AG04449 (cell line): ENCODE measurements around the gene ARID1B.
"Not testable (repeated sequence)": the region's sequence is repeated elsewhere in the genome, so short reads cannot be mapped to it uniquely, and the experiment has no call there.

Source experiments
- CTCF ChIA-PET: fragments of 350-600 bp; formaldehyde crosslinking; extraction: SDS; loops from one replicate; lab custom pipeline; 2021; ENCODE audit warnings: antibody characterized with exemption; lab: Yijun Ruan, JAX
- POLR2A ChIA-PET: fragments of 400-600, 350-600 bp; formaldehyde crosslinking; extraction: SDS; loops from one replicate; lab custom pipeline; 2020; ENCODE audit warnings: antibody characterized with exemption, inconsistent platforms; lab: Yijun Ruan, JAX
- DNase-seq: peaks from one replicate; pipeline ENCODE4 v3.0.0-alpha.2; 2010; ENCODE audit warnings: low read depth, low spot score
- H3K4me3 ChIP-seq: 2 replicates; pipeline ENCODE4 v1.5.1; 2011; ENCODE audit warnings: low read depth, mild to moderate bottlenecking, control low read depth, low read length
- TF ChIP-seq, protein P1 (sequence below): IDR thresholded peaks from one replicate; pipeline ENCODE4 v1.5.1; 2011; ENCODE audit warnings: mild to moderate bottlenecking, moderate library complexity, low read length, control low read depth, inconsistent platforms; ENCODE audit not compliant: insufficient read depth; ENCODE audit errors: missing control alignments

ARID1B gene

DNA sequence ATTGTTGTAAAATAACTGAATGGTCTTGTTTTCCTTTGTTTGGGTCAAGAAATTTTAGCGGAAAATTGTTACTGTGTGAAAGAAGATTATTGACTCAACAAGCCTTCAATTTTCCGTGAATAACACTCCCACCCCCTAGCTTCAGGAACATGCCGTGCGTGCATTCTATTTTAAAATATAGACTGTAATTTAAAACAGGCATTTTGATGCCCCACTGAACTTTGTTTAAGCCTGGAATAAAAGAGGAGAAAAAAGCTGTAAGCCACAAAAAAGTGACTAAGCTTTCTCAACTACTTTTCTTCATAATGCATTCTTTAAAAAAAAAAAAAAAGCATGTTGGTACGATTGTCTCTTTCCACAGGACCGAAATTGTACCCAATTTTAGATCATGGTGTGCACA lies 166.0 kb downstream of the ARID1B start:
- no peak overlapping the region for H3K4me3 ChIP-seq
- ChIA-PET POLR2A (no interaction called here), CTCF (interaction anchor here (1.0 to 4.0 kb wide), 4 partner anchors 10 to 91 kb away, joined by 3 to 21 read pairs (median 9); no protein-coding TSS in a partner anchor)
- no peak for DNase-seq
- TF ChIP-seq, protein P1, sequence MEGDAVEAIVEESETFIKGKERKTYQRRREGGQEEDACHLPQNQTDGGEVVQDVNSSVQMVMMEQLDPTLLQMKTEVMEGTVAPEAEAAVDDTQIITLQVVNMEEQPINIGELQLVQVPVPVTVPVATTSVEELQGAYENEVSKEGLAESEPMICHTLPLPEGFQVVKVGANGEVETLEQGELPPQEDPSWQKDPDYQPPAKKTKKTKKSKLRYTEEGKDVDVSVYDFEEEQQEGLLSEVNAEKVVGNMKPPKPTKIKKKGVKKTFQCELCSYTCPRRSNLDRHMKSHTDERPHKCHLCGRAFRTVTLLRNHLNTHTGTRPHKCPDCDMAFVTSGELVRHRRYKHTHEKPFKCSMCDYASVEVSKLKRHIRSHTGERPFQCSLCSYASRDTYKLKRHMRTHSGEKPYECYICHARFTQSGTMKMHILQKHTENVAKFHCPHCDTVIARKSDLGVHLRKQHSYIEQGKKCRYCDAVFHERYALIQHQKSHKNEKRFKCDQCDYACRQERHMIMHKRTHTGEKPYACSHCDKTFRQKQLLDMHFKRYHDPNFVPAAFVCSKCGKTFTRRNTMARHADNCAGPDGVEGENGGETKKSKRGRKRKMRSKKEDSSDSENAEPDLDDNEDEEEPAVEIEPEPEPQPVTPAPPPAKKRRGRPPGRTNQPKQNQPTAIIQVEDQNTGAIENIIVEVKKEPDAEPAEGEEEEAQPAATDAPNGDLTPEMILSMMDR, result no peak

DNA sequence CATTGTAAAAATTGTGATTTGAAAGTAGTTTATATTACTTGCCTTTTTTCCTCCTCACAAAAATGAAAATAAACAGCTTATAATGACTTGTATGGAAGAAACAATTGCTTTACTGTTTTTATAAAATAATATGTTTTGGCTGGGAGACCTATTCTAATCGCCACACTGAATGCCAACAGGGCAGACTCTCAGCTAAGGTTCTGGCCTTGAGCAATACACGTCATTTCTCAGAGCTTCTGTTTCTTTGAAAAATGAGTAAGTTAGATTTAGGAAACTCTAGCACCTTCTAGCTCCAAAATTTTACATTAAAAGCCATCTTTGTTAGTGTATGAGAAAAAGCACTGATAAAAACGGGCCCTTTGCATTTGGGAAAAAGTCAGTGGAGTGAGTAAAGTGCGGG lies 166.6 kb downstream of the ARID1B start:
- no peak for DNase-seq
- no peak overlapping the region for H3K4me3 ChIP-seq
- CTCF ChIA-PET, result interaction anchor here (1.0 to 4.0 kb wide), 3 partner anchors 10 to 18 kb away, joined by 3 to 21 read pairs (median 15); no protein-coding TSS in a partner anchor
- POLR2A ChIA-PET, result no interaction called here
- TF ChIP-seq, protein P1, result no peak

DNA sequence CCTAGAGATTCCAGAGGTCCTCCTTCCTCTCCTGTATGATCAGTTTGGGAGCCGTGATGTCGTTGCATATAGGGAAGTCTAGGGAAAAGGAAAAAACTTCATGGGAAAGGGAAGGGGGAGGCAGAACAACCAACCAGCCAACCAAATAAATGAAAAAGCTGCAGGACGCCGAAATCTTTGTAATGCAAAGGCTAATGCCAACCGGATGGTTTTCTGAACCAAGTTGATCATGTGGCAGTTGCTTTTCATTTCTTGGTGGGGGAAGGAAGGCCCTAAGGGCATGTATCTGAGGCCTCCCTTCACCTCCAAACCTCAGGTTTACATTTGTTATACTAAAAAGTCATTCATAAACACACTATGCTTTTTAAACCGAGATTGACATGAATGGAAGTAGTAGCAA lies 167.2 kb downstream of the ARID1B start:
- H3K4me3 ChIP-seq, result no peak overlapping the region
- TF ChIP-seq, protein P1, result no peak
- ChIA-PET POLR2A (no interaction called here), CTCF (interaction anchor here (2.2 kb wide), 1 partner anchor 11 kb away, joined by 15 read pairs; no protein-coding TSS in a partner anchor)
- DNase-seq, result no peak

DNA sequence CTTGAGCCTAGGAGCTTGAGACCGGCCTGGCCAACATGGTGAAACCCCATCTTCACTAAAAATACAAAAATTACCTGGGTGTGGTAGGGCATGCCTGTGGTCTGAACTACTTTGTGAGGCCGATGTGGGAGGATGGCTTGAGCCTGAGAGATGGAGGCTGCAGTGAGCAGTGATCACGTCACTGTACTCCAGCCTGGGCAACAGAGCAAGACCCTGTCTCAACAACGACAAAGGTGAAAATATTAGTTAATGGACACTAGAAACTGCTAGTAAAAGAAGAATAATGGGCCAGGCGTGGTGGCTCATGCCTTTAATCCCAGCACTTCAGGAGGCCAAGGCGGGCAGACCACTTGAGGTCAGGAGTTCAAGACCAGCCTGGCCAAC lies 168.6 kb downstream of the ARID1B start:
- CTCF ChIA-PET, H3K4me3 ChIP-seq, POLR2A ChIA-PET, DNase-seq: not testable (repeated sequence)

DNA sequence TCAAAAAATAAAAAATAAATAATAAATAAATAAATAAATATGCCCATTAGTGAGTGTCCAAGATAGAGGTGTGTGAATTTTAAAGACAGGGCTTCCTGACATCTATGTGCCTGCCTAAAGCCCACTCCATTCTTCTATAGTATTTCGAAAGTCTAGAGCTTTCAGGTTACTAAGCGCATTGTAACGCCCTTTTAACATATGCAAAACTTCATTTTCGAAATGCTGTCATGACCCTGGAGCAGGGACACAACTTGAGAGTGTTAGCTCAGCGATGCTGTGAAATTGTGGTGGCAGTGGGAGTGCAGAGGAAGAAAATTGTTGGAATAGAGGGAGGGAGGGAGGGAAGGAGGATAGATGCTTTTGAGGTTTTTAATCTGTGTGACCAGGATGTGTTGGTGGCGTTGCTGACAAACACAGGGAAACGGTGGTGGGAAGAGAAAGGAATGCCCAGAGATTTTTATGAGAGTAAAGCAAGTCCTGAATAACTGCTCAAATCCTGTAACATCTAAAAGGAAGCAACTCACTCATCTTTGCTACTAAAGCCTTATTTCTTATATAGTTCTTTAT lies 169.3 kb downstream of the ARID1B start:
- no peak for DNase-seq
- ChIA-PET POLR2A (no interaction called here), CTCF (no interaction called here)
- TF ChIP-seq, protein P1, result no peak
- H3K4me3 ChIP-seq, result no peak overlapping the region

DNA sequence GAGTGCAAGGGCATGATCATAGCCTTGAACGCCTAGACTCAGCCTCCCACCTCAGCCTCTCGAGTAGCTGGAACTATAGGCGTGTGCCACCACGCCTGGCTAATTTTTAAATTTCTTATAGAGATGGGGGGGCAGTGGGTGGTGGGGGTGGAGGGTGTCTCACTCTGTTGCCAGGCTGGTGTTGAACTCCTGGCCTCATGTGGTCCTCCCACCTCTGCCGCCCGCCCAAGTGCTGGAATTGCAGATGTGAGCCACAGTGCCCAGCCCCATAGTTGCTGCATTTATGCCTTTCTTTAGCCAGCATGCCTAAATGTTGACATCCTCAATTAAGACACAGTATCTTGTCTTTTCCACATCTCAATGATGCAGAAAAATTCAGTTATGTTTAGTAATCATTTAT lies 171.1 kb downstream of the ARID1B start:
- no peak for DNase-seq
- H3K4me3 ChIP-seq, result no peak overlapping the region
- ChIA-PET POLR2A (no interaction called here), CTCF (interaction anchor here (1.3 kb wide), 1 partner anchor 29 kb away, joined by 4 read pairs; no protein-coding TSS in a partner anchor)
- TF ChIP-seq, protein P1, result no peak

DNA sequence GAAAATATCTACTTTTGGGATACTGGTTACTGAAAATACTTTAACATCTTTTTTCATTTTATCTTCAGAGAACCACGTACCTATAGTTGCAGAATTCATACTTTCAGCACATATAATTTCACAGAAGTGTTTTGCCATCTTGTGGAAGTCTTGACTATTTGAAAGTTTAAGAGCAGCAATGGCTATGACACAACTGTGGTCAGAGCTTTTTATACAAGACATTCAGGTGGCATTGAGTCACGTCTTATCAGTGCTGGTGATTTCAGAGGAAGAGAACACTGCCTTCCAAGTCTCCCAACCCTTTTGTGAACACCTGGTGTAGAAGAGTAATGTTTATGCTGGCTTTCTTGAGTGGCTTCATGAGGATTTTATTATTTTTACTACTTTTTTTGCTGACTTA lies 171.6 kb downstream of the ARID1B start:
- POLR2A ChIA-PET, result no interaction called here
- CTCF ChIA-PET, result interaction anchor here (0.6 to 1.3 kb wide), 3 partner anchors 30 to 164 kb away, joined by 4 read pairs; no protein-coding TSS in a partner anchor
- no peak for DNase-seq
- TF ChIP-seq, protein P1, result no peak
- no peak overlapping the region for H3K4me3 ChIP-seq
